ENCODE data around the gene PMIS2.

PMIS2 gene

GRCh38 chr19:35585848-35586247 is at the start of gene PMIS2:
TSS of gene PMIS2 (plus strand) at chr19:35586173. CDS start at chr19:35586260, 87 bp downstream.
- FAIRE-seq: no peak

- no peak for FAIRE-seq
Observed at GRCh38 chr19:35539314-35539713, 46.7 kb upstream of the PMIS2 start.

GRCh38 chr19:35539850-35540249 is 46.1 kb upstream of the PMIS2 start:
- FAIRE-seq: no peak

- no peak for FAIRE-seq
Observed at GRCh38 chr19:35540356-35540927, 45.5 kb upstream of the PMIS2 start.

- FAIRE-seq: no peak
Observed at GRCh38 chr19:35542209-35542608, 43.8 kb upstream of the PMIS2 start.

- FAIRE-seq: no peak
Observed at GRCh38 chr19:35543280-35544109, 42.5 kb upstream of the PMIS2 start.

- FAIRE-seq: no peak
Observed at GRCh38 chr19:35544110-35544802, 41.7 kb upstream of the PMIS2 start.

- no peak for FAIRE-seq
Observed at GRCh38 chr19:35545001-35545854, 40.7 kb upstream of the PMIS2 start, which contains the start of gene TMEM147. TSS of gene TMEM147 (plus strand) at chr19:35545626. CDS start at chr19:35545740, 114 bp downstream.

GRCh38 chr19:35545855-35546381 is 40.1 kb upstream of the PMIS2 start:
- FAIRE-seq: no peak

GRCh38 chr19:35546532-35546931 is 39.4 kb upstream of the PMIS2 start:
- FAIRE-seq: no peak

GRCh38 chr19:35549174-35549788 is 36.7 kb upstream of the PMIS2 start:
- peak; percentile 71 for FAIRE-seq

GRCh38 chr19:35549879-35550523 is 36.0 kb upstream of the PMIS2 start:
- no peak for FAIRE-seq

- no peak for FAIRE-seq
Observed at GRCh38 chr19:35551091-35551810, 34.7 kb upstream of the PMIS2 start.

- FAIRE-seq: no peak
Observed at GRCh38 chr19:35552534-35553384, 33.2 kb upstream of the PMIS2 start.

- no peak for FAIRE-seq
Observed at GRCh38 chr19:35553385-35554000, 32.5 kb upstream of the PMIS2 start.

GRCh38 chr19:35554076-35554475 is 31.9 kb upstream of the PMIS2 start:
- FAIRE-seq: no peak

GRCh38 chr19:35555301-35556005 is 30.5 kb upstream of the PMIS2 start:
- no peak for FAIRE-seq

GRCh38 chr19:35556025-35556590 is 29.9 kb upstream of the PMIS2 start:
- FAIRE-seq: no peak
